ENCODE results near the gene ATOSA.

Gene ATOSA

GRCh38 chr15:52710708-52711389 is 31.7 kb upstream of the ATOSA start:
- Histone ChIP-seq H3K36me3 (ENCODE audit: insufficient read depth, low read length) (no peaks in the 10 kb centered on the region), H2AFZ (ENCODE audit: low read length, unreplicated experiment) (no peak overlapping the region), H3K27ac (ENCODE audit: low read depth, low read length) (no peak overlapping the region), H3K27me3 (ENCODE audit: insufficient read depth, low read length) (no peaks in the 10 kb centered on the region), H3K4me3 (ENCODE audit: low read depth, low read length) (no peak overlapping the region), H3K4me1 (ENCODE audit: control insufficient read depth, insufficient read depth, low read length, unreplicated experiment) (no peaks in the 10 kb centered on the region), H3K79me2 (ENCODE audit: control insufficient read depth, insufficient read depth, low read length, unreplicated experiment) (no peaks in the 10 kb centered on the region)

- H3K27ac ChIP-seq (ENCODE audit: low read depth, low read length): no peak overlapping the region
- no peaks in the 10 kb centered on the region for H3K79me2 ChIP-seq (ENCODE audit: control insufficient read depth, insufficient read depth, low read length, unreplicated experiment)
- no peaks in the 10 kb centered on the region for H3K4me1 ChIP-seq (ENCODE audit: control insufficient read depth, insufficient read depth, low read length, unreplicated experiment)
- H3K4me3 ChIP-seq (ENCODE audit: low read depth, low read length): no peak overlapping the region
- H3K27me3 ChIP-seq (ENCODE audit: insufficient read depth, low read length): no peaks in the 10 kb centered on the region
- no peaks in the 10 kb centered on the region for H3K36me3 ChIP-seq (ENCODE audit: insufficient read depth, low read length)
- H2AFZ ChIP-seq (ENCODE audit: low read length, unreplicated experiment): no peak overlapping the region
Measured at GRCh38 chr15:52710050-52710707, 31.0 kb upstream of the ATOSA start.

GRCh38 chr15:52709187-52709981 is 30.2 kb upstream of the ATOSA start:
- no peak overlapping the region for H3K27ac ChIP-seq (ENCODE audit: low read depth, low read length)
- no peaks in the 10 kb centered on the region for H3K4me1 ChIP-seq (ENCODE audit: control insufficient read depth, insufficient read depth, low read length, unreplicated experiment)
- no peak overlapping the region for H3K4me3 ChIP-seq (ENCODE audit: low read depth, low read length)
- no peaks in the 10 kb centered on the region for H3K79me2 ChIP-seq (ENCODE audit: control insufficient read depth, insufficient read depth, low read length, unreplicated experiment)
- no peaks in the 10 kb centered on the region for H3K36me3 ChIP-seq (ENCODE audit: insufficient read depth, low read length)
- H3K27me3 ChIP-seq (ENCODE audit: insufficient read depth, low read length): no peaks in the 10 kb centered on the region
- no peak overlapping the region for H2AFZ ChIP-seq (ENCODE audit: low read length, unreplicated experiment)

GRCh38 chr15:52706091-52706490 is 26.9 kb upstream of the ATOSA start:
- no peak overlapping the region for H3K4me3 ChIP-seq (ENCODE audit: low read depth, low read length)
- no peaks in the 10 kb centered on the region for H3K4me1 ChIP-seq (ENCODE audit: control insufficient read depth, insufficient read depth, low read length, unreplicated experiment)
- H3K27me3 ChIP-seq (ENCODE audit: insufficient read depth, low read length): no peaks in the 10 kb centered on the region
- no peak overlapping the region for H2AFZ ChIP-seq (ENCODE audit: low read length, unreplicated experiment)
- H3K79me2 ChIP-seq (ENCODE audit: control insufficient read depth, insufficient read depth, low read length, unreplicated experiment): no peaks in the 10 kb centered on the region
- no peaks in the 10 kb centered on the region for H3K36me3 ChIP-seq (ENCODE audit: insufficient read depth, low read length)
- no peak overlapping the region for H3K27ac ChIP-seq (ENCODE audit: low read depth, low read length)

- Histone ChIP-seq H3K36me3 (ENCODE audit: insufficient read depth, low read length) (no peaks in the 10 kb centered on the region), H3K27ac (ENCODE audit: low read depth, low read length) (no peak overlapping the region), H3K4me1 (ENCODE audit: control insufficient read depth, insufficient read depth, low read length, unreplicated experiment) (no peaks in the 10 kb centered on the region), H3K4me3 (ENCODE audit: low read depth, low read length) (no peak overlapping the region), H2AFZ (ENCODE audit: low read length, unreplicated experiment) (no peak overlapping the region), H3K27me3 (ENCODE audit: insufficient read depth, low read length) (no peaks in the 10 kb centered on the region), H3K79me2 (ENCODE audit: control insufficient read depth, insufficient read depth, low read length, unreplicated experiment) (no peaks in the 10 kb centered on the region)
Measured at GRCh38 chr15:52702390-52702789, 23.2 kb upstream of the ATOSA start.

GRCh38 chr15:52699457-52699856 is 20.3 kb upstream of the ATOSA start:
- Histone ChIP-seq H3K4me3 (ENCODE audit: low read depth, low read length) (no peak overlapping the region), H3K27ac (ENCODE audit: low read depth, low read length) (no peak overlapping the region), H3K27me3 (ENCODE audit: insufficient read depth, low read length) (no peaks in the 10 kb centered on the region), H3K36me3 (ENCODE audit: insufficient read depth, low read length) (no peaks in the 10 kb centered on the region), H2AFZ (ENCODE audit: low read length, unreplicated experiment) (no peak overlapping the region), H3K79me2 (ENCODE audit: control insufficient read depth, insufficient read depth, low read length, unreplicated experiment) (no peaks in the 10 kb centered on the region), H3K4me1 (ENCODE audit: control insufficient read depth, insufficient read depth, low read length, unreplicated experiment) (no peaks in the 10 kb centered on the region)

- Histone ChIP-seq H3K27ac (ENCODE audit: low read depth, low read length) (no peak overlapping the region), H3K79me2 (ENCODE audit: control insufficient read depth, insufficient read depth, low read length, unreplicated experiment) (no peaks in the 10 kb centered on the region), H3K36me3 (ENCODE audit: insufficient read depth, low read length) (no peaks in the 10 kb centered on the region), H3K4me1 (ENCODE audit: control insufficient read depth, insufficient read depth, low read length, unreplicated experiment) (no peaks in the 10 kb centered on the region), H3K27me3 (ENCODE audit: insufficient read depth, low read length) (no peaks in the 10 kb centered on the region), H3K4me3 (ENCODE audit: low read depth, low read length) (no peak overlapping the region), H2AFZ (ENCODE audit: low read length, unreplicated experiment) (no peak overlapping the region)
Measured at GRCh38 chr15:52698514-52698913, 19.3 kb upstream of the ATOSA start.

- no peak overlapping the region for H3K27ac ChIP-seq (ENCODE audit: low read depth, low read length)
Measured at GRCh38 chr15:52697051-52697450, 17.9 kb upstream of the ATOSA start.

GRCh38 chr15:52695154-52695553 is 16.0 kb upstream of the ATOSA start:
- H3K4me1 ChIP-seq (ENCODE audit: control insufficient read depth, insufficient read depth, low read length, unreplicated experiment): no peaks in the 10 kb centered on the region
- no peaks in the 10 kb centered on the region for H3K36me3 ChIP-seq (ENCODE audit: insufficient read depth, low read length)
- H3K79me2 ChIP-seq (ENCODE audit: control insufficient read depth, insufficient read depth, low read length, unreplicated experiment): no peaks in the 10 kb centered on the region
- H2AFZ ChIP-seq (ENCODE audit: low read length, unreplicated experiment): no peak overlapping the region
- H3K27ac ChIP-seq (ENCODE audit: low read depth, low read length): no peak overlapping the region
- H3K4me3 ChIP-seq (ENCODE audit: low read depth, low read length): no peak overlapping the region
- no peaks in the 10 kb centered on the region for H3K27me3 ChIP-seq (ENCODE audit: insufficient read depth, low read length)

More at GRCh38 chr15:52697051-52697450, 17.9 kb upstream of the ATOSA start:
- Histone ChIP-seq H3K4me3 (ENCODE audit: low read depth, low read length) (no peak overlapping the region), H3K79me2 (ENCODE audit: control insufficient read depth, insufficient read depth, low read length, unreplicated experiment) (no peaks in the 10 kb centered on the region), H2AFZ (ENCODE audit: low read length, unreplicated experiment) (no peak overlapping the region), H3K4me1 (ENCODE audit: control insufficient read depth, insufficient read depth, low read length, unreplicated experiment) (no peaks in the 10 kb centered on the region), H3K27me3 (ENCODE audit: insufficient read depth, low read length) (no peaks in the 10 kb centered on the region), H3K36me3 (ENCODE audit: insufficient read depth, low read length) (no peaks in the 10 kb centered on the region)

- H3K27me3 ChIP-seq (ENCODE audit: insufficient read depth, low read length): no peaks in the 10 kb centered on the region
- H3K79me2 ChIP-seq (ENCODE audit: control insufficient read depth, insufficient read depth, low read length, unreplicated experiment): no peaks in the 10 kb centered on the region
- H2AFZ ChIP-seq (ENCODE audit: low read length, unreplicated experiment): no peak overlapping the region
- no peaks in the 10 kb centered on the region for H3K4me1 ChIP-seq (ENCODE audit: control insufficient read depth, insufficient read depth, low read length, unreplicated experiment)
- no peaks in the 10 kb centered on the region for H3K36me3 ChIP-seq (ENCODE audit: insufficient read depth, low read length)
- H3K27ac ChIP-seq (ENCODE audit: low read depth, low read length): no peak overlapping the region
- H3K4me3 ChIP-seq (ENCODE audit: low read depth, low read length): no peak overlapping the region
Measured at GRCh38 chr15:52689562-52689961, 10.4 kb upstream of the ATOSA start.
